ENCODE data around the gene HSD17B1. TPM values are rescaled to one million over a fixed set of nuclear protein-coding genes. Genes with fewer than 3 reads are reported as not detected.
A peak's percentile ranks its signal among the peaks of the same experiment; 100 is the strongest.

Gene HSD17B1
- total RNA-seq, 2 donors from 2014 or later = 0.90 to 1.2 TPM

- H3K4me1 Mint-ChIP-seq = peaks cover 9% of the 10 kb centered on the region
- H3K27ac Mint-ChIP-seq = peak overlapping the region; percentile 21
- no peaks in the 10 kb centered on the region for H3K9me3 ChIP-seq (ENCODE audit: control insufficient read depth, low read length, poor library complexity, severe bottlenecking)
- ATAC-seq (no peak), DNase-seq (no peak)
- H3K4me3 Mint-ChIP-seq = no peak overlapping the region
- no peaks in the 10 kb centered on the region for H3K27me3 Mint-ChIP-seq
- peaks cover 4% of the 10 kb centered on the region for H3K36me3 Mint-ChIP-seq (ENCODE audit: low read depth)
Observed at GRCh38 chr17:42591411-42591810, 38.7 kb downstream of the HSD17B1 start.

GRCh38 chr17:42596386-42596785 is 43.7 kb downstream of the HSD17B1 start:
- ATAC-seq (no peak), DNase-seq (no peak)
- Mint-ChIP-seq H3K27ac (no peak overlapping the region), H3K36me3 (ENCODE audit: low read depth) (peaks cover 2% of the 10 kb centered on the region), H3K4me1 (peaks cover 17% of the 10 kb centered on the region), H3K4me3 (no peak overlapping the region), H3K27me3 (no peaks in the 10 kb centered on the region)
- H3K9me3 ChIP-seq (ENCODE audit: control insufficient read depth, low read length, poor library complexity, severe bottlenecking) = no peaks in the 10 kb centered on the region

- no peak for ATAC-seq
- Mint-ChIP-seq H3K36me3 (ENCODE audit: low read depth) (peaks cover 2% of the 10 kb centered on the region), H3K27me3 (no peaks in the 10 kb centered on the region), H3K4me1 (peaks cover 25% of the 10 kb centered on the region), H3K27ac (peak overlapping the region; percentile 3), H3K4me3 (no peak overlapping the region)
- no peaks in the 10 kb centered on the region for H3K9me3 ChIP-seq (ENCODE audit: control insufficient read depth, low read length, poor library complexity, severe bottlenecking)
- DNase-seq = no peak
Observed at GRCh38 chr17:42598905-42599304, 46.2 kb downstream of the HSD17B1 start.

- Mint-ChIP-seq H3K27me3 (no peaks in the 10 kb centered on the region), H3K27ac (no peak overlapping the region), H3K4me3 (no peak overlapping the region), H3K36me3 (ENCODE audit: low read depth) (no peaks in the 10 kb centered on the region), H3K4me1 (peaks cover 46% of the 10 kb centered on the region)
- ATAC-seq (no peak), DNase-seq (no peak)
- H3K9me3 ChIP-seq (ENCODE audit: control insufficient read depth, low read length, poor library complexity, severe bottlenecking) = no peaks in the 10 kb centered on the region
Observed at GRCh38 chr17:42603318-42603717, 50.6 kb downstream of the HSD17B1 start.

Other genes starting within 250 kb of the HSD17B1 start
- 100 to 1,000 TPM; 203 to 221 TPM for gene STAT3, start 164.5 kb upstream of the HSD17B1 start, total RNA-seq
- under 1 TPM; 0.47 to 0.90 TPM for gene CAVIN1, start 129.7 kb upstream of the HSD17B1 start, total RNA-seq
- 10 to 100 TPM; 15.4 to 18.5 TPM for gene ATP6V0A1, start 94.0 kb upstream of the HSD17B1 start, total RNA-seq
- gene NAGLU, start 16.7 kb upstream of the HSD17B1 start, total RNA-seq = 10 to 100 TPM; 12.5 to 13.2 TPM
- gene COASY, start 9.2 kb downstream of the HSD17B1 start, total RNA-seq = 10 to 100 TPM; 39.1 to 49.4 TPM
- 10 to 100 TPM; 33.1 to 36.1 TPM for gene MLX, start 14.2 kb downstream of the HSD17B1 start, total RNA-seq
- 1 to 10 TPM; 2.4 to 2.6 TPM for gene PSMC3IP, start 24.8 kb downstream of the HSD17B1 start, total RNA-seq
- gene RETREG3, start 56.5 kb downstream of the HSD17B1 start, total RNA-seq = 10 to 100 TPM; 43.5 to 57.9 TPM
- 1 to 10 TPM; 6.1 to 9.8 TPM for gene TUBG1, start 56.8 kb downstream of the HSD17B1 start, total RNA-seq
- 10 to 100 TPM in 1 of 2 donors, 1 to 10 TPM in 1; 8.9 to 11.3 TPM for gene TUBG2, start 106.4 kb downstream of the HSD17B1 start, total RNA-seq
- gene PLEKHH3, start 124.1 kb downstream of the HSD17B1 start, total RNA-seq = under 1 TPM; 0.78 to 0.85 TPM
- gene CCR10, start 128.9 kb downstream of the HSD17B1 start, total RNA-seq = 1 to 10 TPM; 1.4 to 1.6 TPM
- gene CNTNAP1, start 129.6 kb downstream of the HSD17B1 start, total RNA-seq = 1 to 10 TPM; 3.9 to 6.9 TPM
- 10 to 100 TPM; 72.6 to 77.0 TPM for gene EZH1, start 192.1 kb downstream of the HSD17B1 start, total RNA-seq
- gene RAMP2, start 208.3 kb downstream of the HSD17B1 start, total RNA-seq = not detected
- gene VPS25, start 220.5 kb downstream of the HSD17B1 start, total RNA-seq = 10 to 100 TPM; 20.5 to 27.4 TPM
- under 1 TPM in 1 of 2 donors, not detected in 1; 0.31 TPM for gene WNK4, start 227.7 kb downstream of the HSD17B1 start, total RNA-seq
- 10 to 100 TPM; 10.1 to 15.2 TPM for gene COA3, start 245.8 kb downstream of the HSD17B1 start, total RNA-seq
- not detected for gene CNTD1, start 245.9 kb downstream of the HSD17B1 start, total RNA-seq